NCI-H1092 (cell line): ENCODE data around the gene PLXNA4.

Source experiments
- DNase-seq: peaks from one replicate; lab custom pipeline; 2025; lab: John Stamatoyannopoulos, UW

Gene PLXNA4

DNA sequence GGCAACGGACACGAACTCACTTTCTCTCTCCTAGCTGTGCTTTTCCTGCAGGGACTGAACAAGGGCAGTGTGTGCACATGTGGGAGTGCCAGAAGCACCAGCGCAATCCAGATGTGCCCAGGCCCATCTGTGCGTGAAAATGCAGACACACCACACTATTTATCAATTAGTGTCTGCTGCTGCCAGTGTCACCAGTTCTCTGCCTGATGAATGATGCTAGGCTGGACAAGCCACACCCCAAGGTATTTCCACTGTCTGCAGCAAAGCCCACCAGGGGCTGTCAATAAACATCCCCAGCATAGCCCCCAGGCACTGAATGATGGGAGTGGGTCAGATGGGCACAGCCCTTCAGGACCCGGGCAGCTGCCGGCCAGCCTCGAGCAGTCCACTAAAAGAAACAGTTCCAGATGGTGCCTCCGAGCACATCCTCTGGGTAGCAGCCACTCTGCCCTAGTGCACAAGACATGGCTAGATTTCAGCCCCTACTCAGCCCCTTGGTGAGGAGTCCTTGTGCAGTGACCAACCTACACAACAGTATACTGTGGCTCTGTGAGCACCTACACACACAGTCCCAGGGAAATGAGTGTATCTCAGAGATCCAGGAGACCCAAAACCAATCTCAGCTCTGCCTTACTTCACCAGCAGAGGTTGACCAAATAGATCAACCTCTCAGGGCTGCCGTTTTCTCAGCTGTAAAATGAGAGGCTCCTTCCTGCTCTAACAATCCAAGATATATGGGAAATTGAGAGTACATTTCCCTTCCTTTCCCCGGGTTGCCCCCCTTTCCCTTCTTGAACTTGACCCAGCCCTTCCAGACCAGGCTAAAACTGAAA lies 314.7 kb downstream of the PLXNA4 start:
- no peak for DNase-seq

GRCh38 chr7:132258231-132258630 lies 318.0 kb downstream of the PLXNA4 start:
- no peak for DNase-seq

DNA sequence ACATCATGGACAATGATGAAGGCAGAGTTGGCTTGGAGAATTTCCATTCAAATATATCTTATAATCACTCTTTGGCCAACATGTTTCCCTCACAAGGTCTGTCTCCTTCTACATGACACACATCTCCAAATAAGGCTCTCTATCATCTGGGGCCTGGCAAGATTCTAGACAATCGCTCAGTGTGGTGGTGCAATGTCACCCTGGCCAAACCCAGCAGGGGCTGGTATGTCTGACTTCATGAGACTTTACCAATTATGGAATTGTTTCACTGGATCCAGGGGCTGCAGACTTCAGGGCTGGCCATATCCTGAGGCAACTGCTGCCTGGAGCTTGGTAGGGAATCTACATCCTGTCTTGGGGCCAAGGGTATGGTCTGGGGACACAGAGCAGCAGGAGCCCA lies 319.0 kb downstream of the PLXNA4 start:
- no peak for DNase-seq

DNA sequence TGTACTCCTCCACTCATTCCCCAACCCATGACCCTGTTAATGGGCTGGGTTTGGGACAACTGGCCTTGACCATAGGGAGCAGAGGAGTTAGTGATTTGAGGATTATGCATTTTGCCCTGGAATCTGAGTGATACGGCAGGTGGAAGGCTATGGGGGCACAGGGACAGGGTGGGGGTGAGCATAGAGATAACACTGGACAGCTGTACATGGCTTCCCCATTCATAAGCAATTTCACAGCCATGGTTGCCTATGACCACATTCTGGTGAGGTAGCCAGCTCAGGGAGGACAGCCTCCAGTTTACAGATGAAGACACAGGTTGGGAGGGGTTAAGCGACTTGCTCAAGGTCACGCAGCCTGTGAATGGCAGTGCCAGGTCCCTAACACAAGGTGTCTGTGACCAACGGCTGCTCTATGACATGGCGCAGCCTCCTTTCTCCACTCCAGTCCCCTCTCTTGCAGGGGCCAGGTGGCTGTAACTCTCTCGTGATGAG lies 319.5 kb downstream of the PLXNA4 start:
- DNase-seq: no peak

DNA sequence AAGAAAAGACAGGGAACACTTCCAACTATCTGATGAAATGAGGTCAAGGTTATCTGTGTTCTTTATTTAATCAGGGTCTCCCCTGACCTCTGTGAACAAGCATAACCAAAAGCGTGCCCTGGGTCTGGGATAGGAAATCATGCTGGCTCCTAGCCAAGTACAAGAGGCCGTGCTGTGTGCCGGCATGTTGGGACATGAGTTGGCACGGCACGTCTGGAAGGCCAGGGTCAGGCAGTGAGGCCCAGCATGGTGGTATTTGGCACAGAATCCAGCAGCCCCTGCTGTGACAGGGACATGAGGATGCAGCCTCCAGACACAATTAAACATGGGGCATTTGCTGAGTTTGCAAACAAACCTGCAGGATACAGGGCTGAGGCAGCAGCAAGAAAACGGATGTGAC lies 320.4 kb downstream of the PLXNA4 start:
- no peak for DNase-seq

DNA sequence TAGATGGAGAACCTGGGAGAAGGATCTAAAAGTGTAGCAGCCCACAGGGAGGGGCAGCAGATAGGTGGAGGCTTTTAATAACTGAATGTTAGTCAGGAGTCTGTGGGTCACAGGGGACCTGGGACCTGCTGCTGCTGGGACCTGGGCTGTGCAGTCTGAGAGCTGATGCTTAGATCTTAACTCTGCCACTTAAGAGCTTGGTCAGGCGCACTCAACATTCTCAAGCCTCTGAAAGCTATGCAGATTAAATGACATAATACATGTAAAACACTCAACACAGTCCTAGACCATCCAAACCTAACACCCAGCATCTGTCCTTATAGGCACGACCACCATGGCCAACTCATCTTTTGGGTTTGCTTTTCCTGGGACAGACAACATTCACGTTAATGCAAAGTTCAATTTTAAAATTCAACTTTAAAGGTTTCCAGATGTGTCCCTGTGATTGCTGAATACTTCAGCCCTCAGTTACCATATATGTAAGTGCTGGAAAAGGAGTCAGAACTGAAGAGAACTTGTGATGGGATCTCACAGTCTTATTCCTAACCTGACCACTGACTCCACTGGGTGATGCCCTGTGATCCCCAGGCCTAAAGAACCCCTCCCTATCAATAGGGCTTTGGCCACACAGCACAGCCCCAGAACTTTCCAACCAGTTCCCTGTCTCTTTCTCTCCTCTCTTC lies 321.0 kb downstream of the PLXNA4 start:
- no peak for DNase-seq

- no peak for DNase-seq
Observed at GRCh38 chr7:132254455-132254854, 321.8 kb downstream of the PLXNA4 start.

DNA sequence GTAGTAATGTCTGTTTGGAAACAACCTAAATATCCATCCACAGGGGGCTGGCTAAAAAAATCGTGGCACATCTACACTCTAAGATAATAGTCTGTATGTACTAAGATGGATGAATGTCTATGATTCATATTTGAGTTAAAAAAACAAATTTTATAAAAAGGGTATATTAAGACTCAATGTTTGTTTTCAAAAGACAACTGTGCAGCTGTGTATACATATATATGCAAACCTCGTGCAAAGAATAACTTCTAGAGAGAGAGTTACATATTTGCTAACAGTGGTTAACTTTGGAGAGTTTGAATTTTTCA lies 323.5 kb downstream of the PLXNA4 start:
- no peak for DNase-seq

DNA sequence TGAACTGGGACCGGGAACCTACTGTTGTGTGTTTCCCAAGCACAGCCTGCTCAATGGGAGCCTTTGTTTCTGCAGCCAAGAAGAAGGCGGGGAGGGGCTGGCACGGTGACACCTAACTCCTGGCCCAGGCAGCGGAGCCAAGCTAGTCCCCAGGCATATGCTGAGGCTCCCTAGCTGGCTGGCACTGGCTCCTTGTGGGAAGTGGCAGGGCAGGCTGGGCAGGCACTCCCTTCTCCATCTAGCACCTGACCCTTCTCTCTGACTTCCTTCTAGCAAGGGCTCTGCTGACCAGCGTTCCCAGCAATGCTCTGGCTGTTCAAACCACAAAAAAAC lies 325.0 kb downstream of the PLXNA4 start:
- DNase-seq: peak; percentile 43

DNA sequence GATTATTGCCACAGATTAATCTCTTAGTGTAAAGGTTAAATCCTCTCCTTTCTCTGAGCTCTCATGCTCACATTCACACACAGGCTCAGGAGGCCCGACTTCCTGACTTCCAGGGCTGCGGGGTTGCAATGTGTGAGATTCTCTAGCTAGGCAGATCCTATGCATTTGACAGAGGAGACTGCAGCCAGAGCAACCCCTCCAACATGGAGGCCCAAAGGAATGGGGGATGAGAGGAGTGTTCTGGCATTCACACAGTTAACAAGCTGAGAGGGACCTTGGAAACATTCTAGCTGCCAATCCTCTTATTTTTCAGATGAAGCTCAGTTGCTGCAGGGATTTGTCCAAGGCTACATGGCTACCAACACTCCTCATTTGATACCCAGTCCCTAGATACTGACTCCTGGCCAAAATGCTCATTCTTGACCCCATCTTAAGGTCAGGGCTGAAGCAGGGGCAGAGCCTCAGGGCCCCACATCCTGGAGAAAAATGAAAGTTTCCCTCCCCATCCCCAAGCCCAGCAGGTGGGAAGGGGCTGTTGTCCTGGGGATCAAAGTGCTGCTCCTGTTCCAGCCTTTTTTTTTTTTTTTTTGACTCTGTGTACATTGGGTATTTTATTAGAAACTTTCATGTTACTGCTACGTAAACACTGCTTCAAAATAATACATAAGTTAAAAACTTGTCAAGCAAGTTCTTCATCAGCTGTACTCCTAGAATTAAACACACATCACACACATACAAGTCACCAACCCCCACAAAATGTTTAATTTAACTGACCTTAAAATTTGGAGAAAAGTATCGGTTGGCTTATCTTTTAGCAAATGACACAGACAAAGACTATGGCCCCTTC lies 325.6 kb downstream of the PLXNA4 start:
- no peak for DNase-seq

DNA sequence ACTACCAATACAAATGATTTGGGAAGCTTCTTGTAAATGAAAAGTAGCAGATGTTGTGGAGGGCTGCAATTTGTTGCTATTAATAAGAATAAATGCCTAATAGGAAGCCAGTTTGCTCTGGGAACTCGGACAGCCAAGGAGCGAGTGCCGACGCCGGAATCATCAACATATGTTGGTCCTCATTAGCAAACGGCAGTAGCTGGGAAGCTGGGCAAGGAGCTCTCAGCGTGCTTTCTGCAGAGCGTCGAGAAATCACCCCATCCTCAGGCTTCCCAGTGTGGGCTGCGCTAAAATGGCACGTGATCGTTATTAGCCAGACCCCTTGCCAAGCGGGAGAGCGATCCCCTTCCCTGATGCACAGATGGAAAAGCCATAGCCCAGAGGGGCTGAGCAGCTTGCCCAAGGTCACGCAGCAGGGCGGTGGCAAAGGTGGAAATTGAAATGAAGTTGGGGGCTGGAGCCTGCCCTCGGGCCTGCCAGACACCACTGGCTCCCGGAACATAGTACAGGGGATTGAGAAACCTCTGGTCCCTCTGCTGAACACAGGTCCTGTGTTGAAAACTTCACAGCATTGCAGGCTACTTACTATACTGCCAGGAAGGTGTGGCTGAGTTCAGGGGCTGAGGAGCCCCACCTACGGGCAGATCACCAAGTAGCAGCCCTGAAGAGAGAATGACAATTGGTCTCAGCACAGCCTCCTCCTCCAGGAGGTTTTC lies 326.9 kb downstream of the PLXNA4 start:
- DNase-seq: no peak

DNA sequence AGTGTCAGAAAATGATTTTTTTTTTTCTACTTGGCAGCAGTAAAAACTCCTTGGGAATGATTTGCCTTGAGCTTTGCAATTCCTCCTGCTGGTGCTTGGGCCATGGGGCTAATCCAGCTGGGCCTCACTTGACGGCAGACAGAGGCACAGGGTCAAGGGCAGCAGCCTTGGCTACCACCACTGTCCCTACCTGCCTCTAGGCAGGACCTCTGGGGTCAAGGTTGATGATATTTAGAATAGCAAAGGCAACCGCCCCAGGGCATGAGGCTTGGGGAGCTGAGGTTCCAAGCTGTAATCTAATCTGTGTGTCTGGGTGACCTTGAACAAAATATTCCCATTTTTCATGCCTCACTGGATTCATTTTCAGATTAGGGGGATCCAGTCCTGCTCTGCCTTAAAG lies 327.4 kb downstream of the PLXNA4 start:
- no peak for DNase-seq

- no peak for DNase-seq
Observed at GRCh38 chr7:132247995-132248618, 328.2 kb downstream of the PLXNA4 start.

GRCh38 chr7:132246591-132246990 lies 329.7 kb downstream of the PLXNA4 start:
- DNase-seq: no peak

GRCh38 chr7:132245539-132245938 lies 330.7 kb downstream of the PLXNA4 start:
- DNase-seq: no peak

- no peak for DNase-seq
Observed at GRCh38 chr7:132244903-132245480, 331.3 kb downstream of the PLXNA4 start.

DNA sequence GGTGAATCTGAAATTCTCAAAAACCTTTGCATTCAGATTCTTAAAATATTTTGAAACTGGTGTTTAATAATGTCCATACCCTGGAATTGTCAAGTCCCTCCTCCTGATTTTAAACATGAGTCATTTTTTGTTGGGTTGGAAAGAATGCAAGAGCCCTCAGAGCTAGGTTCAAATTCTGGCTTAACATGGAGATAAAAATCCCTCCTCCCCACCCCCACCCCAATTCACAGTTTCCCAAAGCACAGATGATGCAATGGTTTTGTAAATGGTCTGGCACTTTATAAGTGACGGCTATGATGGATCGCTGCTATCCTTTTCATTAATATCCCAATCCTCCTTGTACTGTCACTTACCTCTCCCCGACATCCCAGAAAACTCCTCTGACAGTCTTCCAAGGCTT lies 332.8 kb downstream of the PLXNA4 start:
- no peak for DNase-seq

- DNase-seq: no peak
Observed at GRCh38 chr7:132243051-132243450, 333.2 kb downstream of the PLXNA4 start.

DNA sequence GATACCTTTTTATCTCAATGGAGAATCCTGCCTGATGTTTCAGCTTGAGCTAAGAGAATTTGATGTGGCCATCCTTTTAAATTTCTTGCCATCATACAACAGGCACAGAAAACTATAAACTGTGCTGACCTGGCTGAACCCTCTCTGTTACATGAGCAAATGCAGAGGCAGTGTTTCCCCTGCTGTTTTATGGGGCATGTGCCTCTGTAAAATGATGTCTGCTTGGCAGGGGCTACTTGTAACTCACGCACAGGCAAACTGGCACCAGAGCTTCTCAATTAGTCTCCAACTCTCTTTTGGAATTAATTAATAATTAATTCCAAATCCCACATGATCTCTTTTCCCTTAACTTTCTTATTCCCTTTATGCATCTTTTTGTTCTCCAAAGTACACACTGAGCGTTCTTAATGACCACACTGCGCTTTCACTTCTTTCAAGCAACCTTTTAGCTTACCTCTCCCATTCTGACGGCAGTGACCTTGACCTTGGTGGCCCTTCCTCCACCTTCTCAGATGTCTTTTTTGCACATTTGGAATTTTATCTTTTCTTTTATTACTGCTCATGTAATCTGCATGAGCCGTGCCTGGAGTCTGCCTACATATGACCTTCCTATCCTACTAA lies 334.0 kb downstream of the PLXNA4 start:
- peak; percentile 31 for DNase-seq

DNA sequence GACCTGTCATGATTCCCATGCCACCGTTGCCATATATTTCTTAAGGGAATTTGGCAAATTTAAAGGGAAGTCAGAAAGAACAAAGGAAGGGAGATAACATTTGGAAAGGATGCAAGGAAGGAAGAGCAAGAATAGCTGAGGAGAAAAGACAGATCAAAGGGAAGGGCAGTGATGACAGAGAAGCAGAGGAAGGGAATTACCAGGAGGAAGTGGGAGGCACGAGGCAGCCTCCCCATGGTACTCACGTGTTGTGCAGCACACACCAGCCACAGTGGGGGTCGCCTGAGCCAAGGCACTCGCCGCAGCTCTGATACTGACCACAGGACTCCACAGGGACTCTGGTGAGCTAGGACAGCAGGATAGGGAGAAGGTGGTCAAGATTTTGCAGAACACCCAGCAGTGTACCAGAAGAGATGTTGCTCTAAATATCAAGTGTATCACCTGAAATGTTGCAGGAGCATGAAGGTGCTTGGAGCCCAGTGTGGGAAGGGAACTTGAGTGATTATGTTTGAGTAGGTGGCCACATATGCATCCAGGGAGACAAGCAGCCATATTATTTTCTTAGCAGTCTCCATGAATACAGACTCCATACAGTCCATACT lies 335.3 kb downstream of the PLXNA4 start:
- no peak for DNase-seq
